Panc1 (cell line): ENCODE results near the gene SLC9C1. TPM values are rescaled to one million over a fixed set of nuclear protein-coding genes. Genes with fewer than 3 reads are reported as not detected.

Experiments
- ATAC-seq: fragments of 200-7000 bp; cut with Tn5 transposase; 2 replicates; pipeline ENCODE4 v1.9.1; 2020; ENCODE audit warnings: mild to moderate bottlenecking, moderate library complexity
- BruUV-seq: library from RNA; stranded (reverse); fragments of 400-500 nt; replicated peaks from 2 replicates; lab custom pipeline; 2021; lab: Mats Ljungman, UMichigan
- CTCF ChIA-PET: fragments of 300-600 bp; sonication (Branson Sonifier 250); formaldehyde crosslinking; loops from one replicate; lab custom pipeline; 2022; ENCODE audit warnings: antibody characterized with exemption; lab: Charles Lee
- POLR2A ChIA-PET: fragments of 300-600 bp; sonication (Branson Sonifier 250); formaldehyde crosslinking; loops from one replicate; lab custom pipeline; 2022; ENCODE audit warnings: antibody characterized with exemption; lab: Charles Lee
- DNase-seq: peaks from one replicate; pipeline ENCODE4 v3.0.0-alpha.2; 2010; ENCODE audit warnings: low read depth, low spot score
- H3K27ac ChIP-seq: 2 replicates; pipeline ENCODE4 v1.5.1; 2011; ENCODE audit warnings: mild to moderate bottlenecking, low read length, inconsistent platforms
- H3K27me3 ChIP-seq: fragments of 200-500 bp; sonication (Bioruptor generic); 2 replicates; pipeline ENCODE4 v1.6.0; 2014; ENCODE audit warnings: low read length, inconsistent platforms; ENCODE audit not compliant: control insufficient read depth, insufficient read depth
- H3K36me3 ChIP-seq: fragments of 200-500 bp; sonication (Bioruptor generic); 2 replicates; pipeline ENCODE4 v1.5.1; 2014; ENCODE audit warnings: inconsistent platforms, mild to moderate bottlenecking, low read length, moderate library complexity; ENCODE audit not compliant: control insufficient read depth, insufficient read depth
- H3K4me1 ChIP-seq: 2 replicates; pipeline ENCODE4 v1.5.1; 2011; ENCODE audit warnings: inconsistent platforms, mild to moderate bottlenecking, low read length, moderate library complexity; ENCODE audit not compliant: control insufficient read depth, insufficient read depth
- H3K4me3 ChIP-seq, 2 experiments: 2 replicates each; pipeline ENCODE4 v1.5.1; 2011 to 2012; ENCODE audit warnings: low read depth in 2 of 2, low read length in 2 of 2, mild to moderate bottlenecking in 2 of 2, inconsistent platforms in 1 of 2, moderate library complexity in 1 of 2
- H3K9me3 ChIP-seq: fragments of 200-500 bp; sonication (Bioruptor generic); 2 replicates; pipeline ENCODE4 v1.5.1; 2014; ENCODE audit warnings: low read depth, mild to moderate bottlenecking, inconsistent platforms, low read length, moderate library complexity; ENCODE audit not compliant: control insufficient read depth, insufficient read depth
- CTCF ChIP-seq: fragments of 450-650 bp; IDR thresholded peaks from 2 replicates; pipeline ENCODE4 v1.5.1; 2017; ENCODE audit warnings: mild to moderate bottlenecking
- POLR2AphosphoS5 ChIP-seq: IDR thresholded peaks from 2 replicates; pipeline ENCODE4 v1.6.1; 2012; ENCODE audit warnings: mild to moderate bottlenecking, low read depth, low read length, moderate library complexity
- REST ChIP-seq, 2 experiments: IDR thresholded peaks; 2 replicates each; pipeline ENCODE4 v1.6.1; 2011 to 2012; ENCODE audit warnings: low read depth in 2 of 2, control low read depth in 1 of 2, low read length in 1 of 2, mild to moderate bottlenecking in 1 of 2, moderate library complexity in 1 of 2; ENCODE audit not compliant: insufficient read depth in 1 of 2
- SIN3A ChIP-seq: IDR thresholded peaks from 2 replicates; pipeline ENCODE4 v1.6.1; 2012; ENCODE audit warnings: low read depth, mild to moderate bottlenecking, low read length, moderate library complexity, borderline replicate concordance; ENCODE audit not compliant: insufficient read depth
- TCF7L2 ChIP-seq: IDR thresholded peaks from 2 replicates; pipeline ENCODE4 v1.6.1; 2011; ENCODE audit warnings: mild to moderate bottlenecking, low read depth, low read length, inconsistent platforms
- in situ Hi-C: cut with HindIII; loops from 2 replicates; pipeline ENCODE4 v1.10.0; 2016; ENCODE audit warnings: low sequenced_read_pairs, low pct_unique_long_range_greater_than_20kb
- intact Hi-C: fragments of 100-400 bp; cut with micrococcal nuclease; formaldehyde crosslinking; loops from one replicate; pipeline ENCODE4 v1.10.0; 2022; ENCODE audit not compliant: unreplicated experiment
- total RNA-seq: library from RNA; stranded (reverse); gene quantifications from one replicate; pipeline ENCODE4 v1.2.1, GENCODE V29; 2021; ENCODE audit not compliant: unreplicated experiment

SLC9C1 gene
- total RNA-seq, 1 experiment from 2014 or later = not detected

DNA sequence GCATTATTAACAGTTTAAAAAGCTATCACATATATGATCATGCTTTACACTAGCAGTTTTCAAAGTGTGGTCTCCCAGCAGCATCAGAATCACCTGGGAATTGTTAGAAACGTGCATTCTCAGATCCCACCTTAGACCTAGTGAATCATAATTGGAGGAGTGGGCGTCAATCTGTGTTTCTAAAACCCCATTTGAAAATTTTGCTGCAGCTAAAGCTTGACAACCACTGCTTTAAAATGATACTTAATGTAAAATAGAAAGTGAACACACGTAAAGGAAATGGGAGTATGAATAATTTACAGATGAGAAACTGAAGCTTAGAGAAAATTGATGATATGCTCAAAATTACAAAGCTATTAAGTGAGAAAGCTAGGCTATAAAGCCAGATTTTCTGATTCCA is 62.3 kb downstream of the SLC9C1 start:
- POLR2A ChIA-PET = no interaction called here
- in situ Hi-C loops = no loop called here
- BruUV-seq = no TSS peak
- Histone ChIP-seq H3K4me3 (no peak overlapping the region), H3K27me3 (no peaks in the 10 kb centered on the region), H3K36me3 (no peaks in the 10 kb centered on the region), H3K4me1 (no peaks in the 10 kb centered on the region), H3K27ac (no peak overlapping the region), H3K9me3 (no peaks in the 10 kb centered on the region)
- no peak for TF ChIP-seq POLR2AphosphoS5
- TF ChIP-seq CTCF = no peak
- TF ChIP-seq REST (IDR thresholded peaks at IDR 0.05; ENCODE audit: insufficient read depth in 1 of 2, low read depth in 2 of 2, low read length in 1 of 2) = no peak
- no peak for TF ChIP-seq TCF7L2
- TF ChIP-seq SIN3A = no peak
- intact Hi-C loops = no loop called here
- CTCF ChIA-PET = interaction anchor here (0.6 kb wide), 1 partner anchor 851 kb away, joined by 5 read pairs; no protein-coding TSS in a partner anchor
- DNase-seq = no peak
- no peak for ATAC-seq

DNA sequence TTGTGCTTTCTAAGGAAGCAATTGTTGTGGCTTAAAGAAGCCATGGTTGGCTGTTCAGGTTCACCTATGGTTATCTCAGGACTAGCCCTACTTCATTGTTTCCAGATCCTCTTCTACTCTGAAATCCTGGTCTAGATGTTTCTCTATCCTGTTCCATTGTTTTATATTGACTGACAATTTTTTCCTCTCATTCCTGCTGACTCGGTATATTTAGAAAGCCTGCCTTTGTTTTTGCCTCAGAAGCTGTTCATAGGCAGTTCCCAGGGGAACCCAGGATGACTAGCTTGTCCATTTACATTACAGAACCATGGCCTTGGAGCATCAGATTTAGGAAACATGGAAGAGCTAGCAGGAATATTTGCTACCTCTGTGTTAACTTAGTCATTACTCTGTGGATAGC is 64.0 kb downstream of the SLC9C1 start:
- Histone ChIP-seq H3K36me3 (no peaks in the 10 kb centered on the region), H3K27me3 (no peaks in the 10 kb centered on the region), H3K4me1 (no peaks in the 10 kb centered on the region), H3K9me3 (0 out of 2 replicates have a peak, but pooled peaks cover 3% of the 10 kb centered on the region), H3K4me3 (no peak overlapping the region), H3K27ac (no peak overlapping the region)
- ATAC-seq = no peak
- DNase-seq = no peak
- CTCF ChIA-PET = no interaction called here
- in situ Hi-C loops = no loop called here
- intact Hi-C loops = no loop called here
- no peak for TF ChIP-seq POLR2AphosphoS5
- no peak for TF ChIP-seq CTCF
- TF ChIP-seq SIN3A = no peak
- no peak for TF ChIP-seq REST (IDR thresholded peaks at IDR 0.05; ENCODE audit: insufficient read depth in 1 of 2, low read depth in 2 of 2, low read length in 1 of 2)
- no peak for TF ChIP-seq TCF7L2
- POLR2A ChIA-PET = no interaction called here
- BruUV-seq = no TSS peak
